Hepatocyte (in vitro differentiated cells): ENCODE measurements around the gene GJC2. TPM values are rescaled to one million over a fixed set of nuclear protein-coding genes. Genes with fewer than 3 reads are reported as not detected.

Experiments
- DNase-seq: peaks from one replicate; pipeline ENCODE4 v3.0.0-alpha.2; 2016; ENCODE audit warnings: low spot score
- H2AFZ ChIP-seq: fragments of 200-600 bp; sonication (generic); 2 replicates; pipeline ENCODE4 v1.6.0; 2016; ENCODE audit warnings: antibody characterized with exemption, mild to moderate bottlenecking
- H3K27ac ChIP-seq: fragments of 200-600 bp; sonication (generic); 2 replicates; pipeline ENCODE4 v1.5.1; 2016; ENCODE audit warnings: mild to moderate bottlenecking
- H3K27me3 ChIP-seq: fragments of 200-600 bp; sonication (generic); 2 replicates; pipeline ENCODE4 v1.6.1; 2016
- H3K36me3 ChIP-seq: fragments of 200-600 bp; sonication (generic); replicated peaks from 2 replicates; pipeline ENCODE4 v1.5.1; 2016; ENCODE audit warnings: low read depth; ENCODE audit not compliant: insufficient read depth
- H3K4me1 ChIP-seq: fragments of 200-600 bp; sonication (generic); 2 replicates; pipeline ENCODE4 v1.5.1; 2016; ENCODE audit warnings: mild to moderate bottlenecking, moderate library complexity; ENCODE audit not compliant: insufficient read depth
- H3K4me2 ChIP-seq: fragments of 200-600 bp; sonication (generic); 2 replicates; pipeline ENCODE4 v1.6.0; 2016
- H3K4me3 ChIP-seq: fragments of 200-600 bp; sonication (generic); 2 replicates; pipeline ENCODE4 v1.5.1; 2016; ENCODE audit warnings: mild to moderate bottlenecking
- H3K79me2 ChIP-seq: fragments of 200-600 bp; sonication (generic); 2 replicates; pipeline ENCODE4 v1.6.0; 2017; ENCODE audit warnings: mild to moderate bottlenecking
- H3K9me2 ChIP-seq: fragments of 200-600 bp; sonication (generic); replicated peaks from 2 replicates; pipeline ENCODE4 v1.6.0; 2017; ENCODE audit warnings: mild to moderate bottlenecking; ENCODE audit not compliant: insufficient read depth
- H3K9me3 ChIP-seq: fragments of 200-600 bp; sonication (generic); 2 replicates; pipeline ENCODE4 v1.5.1; 2016; ENCODE audit warnings: low read depth, mild to moderate bottlenecking
- H4K20me1 ChIP-seq: fragments of 200-600 bp; sonication (generic); 2 replicates; pipeline ENCODE4 v1.6.0; 2016; ENCODE audit warnings: mild to moderate bottlenecking; ENCODE audit not compliant: insufficient read depth, poor library complexity, severe bottlenecking
- EZH2 ChIP-seq: fragments of 200-600 bp; sonication (generic); IDR thresholded peaks from 2 replicates; pipeline ENCODE4 v1.6.1; 2016; ENCODE audit warnings: antibody characterized with exemption, mild to moderate bottlenecking, borderline replicate concordance
- EZH2phosphoT487 ChIP-seq: fragments of 200-600 bp; sonication (generic); IDR thresholded peaks from one replicate; pipeline ENCODE4 v1.6.1; 2018; ENCODE audit warnings: antibody characterized with exemption, mild to moderate bottlenecking, low read depth, moderate library complexity; ENCODE audit not compliant: unreplicated experiment, severe bottlenecking
- WGBS: methylation state at CpG from one replicate; pipeline ENCODE4 v1.1.6; 2016; ENCODE audit warnings: low lambda C conversion rate; ENCODE audit errors: missing lambda C conversion rate; 5-methylcytosine and 5-hydroxymethylcytosine counted together
- polyA plus RNA-seq: library from polyadenylated mRNA; unstranded; fragments of >200 nt; fragmentation: Nextera tagmentation; extraction: Ambion mirVana; gene quantifications from 2 replicates; pipeline ENCODE4 v1.2.1, GENCODE V29; 2016
- total RNA-seq: library from RNA; depleted of rRNA; stranded (reverse); fragments of >200 nt; gene quantifications from 2 replicates; pipeline ENCODE4 v1.2.3, GENCODE V29; 2014
- TF ChIP-seq, protein P1 (sequence below): fragments of 200-600 bp; sonication (generic); IDR thresholded peaks from 2 replicates; pipeline ENCODE4 v1.5.1; 2016; ENCODE audit warnings: antibody characterized with exemption, mild to moderate bottlenecking; ENCODE audit not compliant: poor library complexity

The GJC2 gene
- total and polyA plus RNA-seq, 2 experiments from 2014 or later = 0.40 to 1.6 TPM

DNA sequence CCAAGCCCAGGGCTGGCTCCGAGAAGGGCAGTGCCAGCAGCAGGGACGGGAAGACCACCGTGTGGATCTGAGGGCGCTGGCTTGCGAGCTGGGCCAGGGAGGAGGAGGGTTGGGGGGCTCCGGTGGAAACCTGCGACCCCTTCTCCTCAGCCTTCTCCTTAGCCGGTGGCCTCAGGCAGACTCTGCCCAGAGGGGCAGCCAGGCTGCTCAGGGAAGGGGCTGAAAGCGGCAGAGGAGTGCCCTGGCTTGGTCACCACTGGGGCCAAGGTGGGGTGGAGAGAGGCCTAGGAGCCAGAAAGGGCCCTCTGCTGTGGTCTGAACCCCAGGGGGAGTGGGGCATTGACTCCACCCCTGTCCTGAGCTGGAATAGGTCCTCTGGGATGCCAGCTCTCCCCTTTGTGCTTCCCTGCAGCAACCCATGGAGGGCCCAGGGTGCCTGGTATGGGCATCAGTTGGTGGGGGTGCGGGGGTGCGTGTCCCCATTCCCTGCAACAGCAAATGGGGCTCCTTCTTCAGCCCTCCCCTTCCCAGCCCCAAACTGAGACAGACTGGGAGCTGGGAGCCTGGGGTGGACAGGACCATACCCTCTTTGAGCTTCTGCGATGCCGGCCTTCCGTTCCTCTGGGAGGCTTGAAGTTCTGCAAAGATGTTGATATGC is 9.4 kb downstream of the GJC2 start:
- H3K79me2 ChIP-seq = no peaks in the 10 kb centered on the region
- TF ChIP-seq EZH2 = no peak
- TF ChIP-seq, protein P1, sequence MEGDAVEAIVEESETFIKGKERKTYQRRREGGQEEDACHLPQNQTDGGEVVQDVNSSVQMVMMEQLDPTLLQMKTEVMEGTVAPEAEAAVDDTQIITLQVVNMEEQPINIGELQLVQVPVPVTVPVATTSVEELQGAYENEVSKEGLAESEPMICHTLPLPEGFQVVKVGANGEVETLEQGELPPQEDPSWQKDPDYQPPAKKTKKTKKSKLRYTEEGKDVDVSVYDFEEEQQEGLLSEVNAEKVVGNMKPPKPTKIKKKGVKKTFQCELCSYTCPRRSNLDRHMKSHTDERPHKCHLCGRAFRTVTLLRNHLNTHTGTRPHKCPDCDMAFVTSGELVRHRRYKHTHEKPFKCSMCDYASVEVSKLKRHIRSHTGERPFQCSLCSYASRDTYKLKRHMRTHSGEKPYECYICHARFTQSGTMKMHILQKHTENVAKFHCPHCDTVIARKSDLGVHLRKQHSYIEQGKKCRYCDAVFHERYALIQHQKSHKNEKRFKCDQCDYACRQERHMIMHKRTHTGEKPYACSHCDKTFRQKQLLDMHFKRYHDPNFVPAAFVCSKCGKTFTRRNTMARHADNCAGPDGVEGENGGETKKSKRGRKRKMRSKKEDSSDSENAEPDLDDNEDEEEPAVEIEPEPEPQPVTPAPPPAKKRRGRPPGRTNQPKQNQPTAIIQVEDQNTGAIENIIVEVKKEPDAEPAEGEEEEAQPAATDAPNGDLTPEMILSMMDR = no peak
- TF ChIP-seq EZH2phosphoT487 = no peak
- 90% methylated on average over 14 of the region's 14 CpGs for WGBS

DNA sequence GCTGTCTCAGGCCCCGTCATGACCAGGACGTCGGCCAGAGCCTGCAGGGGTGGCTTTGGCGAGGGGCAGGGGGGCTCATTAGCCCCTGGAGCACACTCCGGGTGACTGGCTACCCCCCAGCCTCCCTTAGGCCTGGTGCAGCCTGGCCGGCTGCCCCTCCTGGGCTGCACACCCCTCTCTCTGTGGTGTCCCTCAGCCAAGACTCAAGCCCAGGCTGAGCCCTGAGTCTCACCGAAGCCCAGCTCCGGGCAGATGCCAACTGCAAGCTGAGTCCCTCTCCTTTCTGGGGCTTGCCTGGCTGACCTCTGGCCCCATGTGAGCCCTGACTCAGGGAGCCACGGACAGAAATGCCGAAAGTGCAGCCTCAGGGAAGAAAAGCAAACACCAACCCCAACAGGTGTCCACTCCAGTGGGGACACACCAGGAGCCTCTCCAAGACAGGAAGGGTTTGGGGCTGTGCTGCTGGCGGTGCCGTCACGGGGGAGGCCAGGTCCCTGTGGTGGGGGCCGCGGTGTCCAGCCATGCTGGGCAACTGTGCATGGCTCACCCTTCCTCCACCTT is 10.6 kb downstream of the GJC2 start:
- Histone ChIP-seq H3K4me2 (no peak overlapping the region), H3K27ac (no peak overlapping the region), H3K27me3 (no peaks in the 10 kb centered on the region)

More for the DNA sequence above, 9.4 kb downstream of the GJC2 start:
- H3K9me2 ChIP-seq = no peaks in the 10 kb centered on the region
- H3K9me3 ChIP-seq = no peaks in the 10 kb centered on the region
- H3K27me3 ChIP-seq = no peaks in the 10 kb centered on the region
- H3K27ac ChIP-seq = no peak overlapping the region
- no peaks in the 10 kb centered on the region for H4K20me1 ChIP-seq
- H2AFZ ChIP-seq = no peak overlapping the region
- no peak overlapping the region for H3K4me2 ChIP-seq
- no peaks in the 10 kb centered on the region for H3K36me3 ChIP-seq
- no peak overlapping the region for H3K4me3 ChIP-seq
- no peak for DNase-seq
- peaks cover 14% of the 10 kb centered on the region for H3K4me1 ChIP-seq

DNA sequence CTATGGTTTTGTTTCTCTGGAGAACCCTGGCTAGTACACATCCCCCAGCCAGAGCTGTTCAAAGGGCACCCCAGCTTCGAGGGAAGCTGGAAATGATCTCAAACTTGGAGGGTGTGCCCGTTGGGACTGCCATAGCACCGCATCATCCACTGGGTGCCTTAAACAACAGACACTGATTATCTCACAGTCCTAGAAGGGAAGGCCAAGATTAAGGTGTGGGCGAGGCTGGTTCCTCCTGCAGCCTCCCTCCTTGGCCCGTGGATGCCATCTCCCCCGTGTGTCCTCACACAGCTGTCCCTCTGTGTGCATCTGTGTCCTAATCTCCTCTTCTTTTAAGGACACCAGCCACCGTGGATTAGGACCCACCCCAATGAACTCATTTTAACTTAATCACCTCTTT is 11.6 kb downstream of the GJC2 start:
- H3K9me2 ChIP-seq = no peaks in the 10 kb centered on the region
- no peak for TF ChIP-seq EZH2
- no peak for TF ChIP-seq EZH2phosphoT487
- TF ChIP-seq, protein P1 = no peak
- no peak overlapping the region for H3K4me3 ChIP-seq
- H3K9me3 ChIP-seq = no peaks in the 10 kb centered on the region
- no peaks in the 10 kb centered on the region for H3K79me2 ChIP-seq
- 67% methylated on average over 6 of the region's 7 CpGs for WGBS
- no peak overlapping the region for H3K27ac ChIP-seq
- no peaks in the 10 kb centered on the region for H3K27me3 ChIP-seq
- no peaks in the 10 kb centered on the region for H3K36me3 ChIP-seq
- H2AFZ ChIP-seq = no peak overlapping the region
- no peak overlapping the region for H3K4me2 ChIP-seq
- peaks cover 14% of the 10 kb centered on the region for H3K4me1 ChIP-seq
- H4K20me1 ChIP-seq = no peaks in the 10 kb centered on the region
- no peak for DNase-seq

More for the DNA sequence above, 10.6 kb downstream of the GJC2 start:
- Histone ChIP-seq H3K9me2 (no peaks in the 10 kb centered on the region), H3K4me1 (peaks cover 14% of the 10 kb centered on the region), H3K9me3 (no peaks in the 10 kb centered on the region), H2AFZ (no peak overlapping the region), H4K20me1 (no peaks in the 10 kb centered on the region), H3K4me3 (no peak overlapping the region), H3K36me3 (no peaks in the 10 kb centered on the region), H3K79me2 (no peaks in the 10 kb centered on the region)
- no peak for DNase-seq
- TF ChIP-seq, protein P1 = no peak
- TF ChIP-seq EZH2phosphoT487 = no peak
- TF ChIP-seq EZH2 = no peak
- WGBS = 88% methylated on average over 13 of the region's 15 CpGs
